Measurements from ENCODE around the gene TMEM132D. TPM values are rescaled to one million over a fixed set of nuclear protein-coding genes. Genes with fewer than 3 reads are reported as not detected.

The TMEM132D gene
- total RNA-seq, 1 donor from 2014 or later, result 1.1 TPM

DNA sequence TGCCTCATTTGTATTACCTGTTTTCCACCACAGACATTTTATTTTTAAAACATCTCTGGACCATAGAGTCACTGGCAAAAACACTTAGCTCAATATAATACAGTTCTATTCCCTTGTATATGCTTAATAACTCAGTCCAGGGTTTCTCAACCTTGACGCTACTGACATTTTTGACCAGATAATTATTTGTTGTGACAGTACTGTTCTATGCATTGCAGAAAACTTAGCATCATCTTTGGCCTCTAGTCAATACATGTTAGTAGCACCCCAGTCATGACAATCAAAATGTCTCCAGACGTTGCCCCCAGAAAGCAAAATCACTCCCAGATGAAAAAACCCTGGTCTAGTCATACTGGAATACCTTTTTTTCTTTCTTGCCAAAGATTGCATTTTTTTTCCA lies 174.7 kb downstream of the TMEM132D start:
- Histone ChIP-seq H3K4me2 (no peak overlapping the region), H2AFZ (replicated peaks) (no peak overlapping the region), H3F3A (ENCODE audit: low read depth) (no peaks in the 10 kb centered on the region), H3K9ac (no peak overlapping the region), H3K27me3 (no peaks in the 10 kb centered on the region), H3K4me3 (no peak overlapping the region), H3K36me3 (no peaks in the 10 kb centered on the region), H3K79me2 (ENCODE audit: low read depth) (no peaks in the 10 kb centered on the region), H3K27ac (no peak overlapping the region), H4K20me1 (ENCODE audit: low read depth) (no peaks in the 10 kb centered on the region), H3K4me1 (no peaks in the 10 kb centered on the region), H3K9me3 (ENCODE audit: low read depth) (no peaks in the 10 kb centered on the region)
- Mint-ChIP-seq H3K4me3 (no peak overlapping the region), H3K36me3 (peaks cover 11% of the 10 kb centered on the region), H3K27me3 (ENCODE audit: insufficient read depth, low read depth) (peaks cover 2% of the 10 kb centered on the region), H3K4me1 (no peaks in the 10 kb centered on the region), H3K27ac (no peak overlapping the region), H3K9me3 (peaks cover 11% of the 10 kb centered on the region)
- no peak for TF ChIP-seq EZH2 (IDR thresholded peaks at IDR 0.05)
- TF ChIP-seq EZH2phosphoT487 (IDR thresholded peaks at IDR 0.05), result no peak
- no peak for TF ChIP-seq CTCF (IDR thresholded peaks at IDR 0.05)
- DNase-seq (ENCODE audit: low spot score), result no peak

GRCh38 chr12:129727100-129727499 lies 176.7 kb downstream of the TMEM132D start:
- H3K36me3 ChIP-seq, result no peaks in the 10 kb centered on the region
- H3K4me3 ChIP-seq, result no peak overlapping the region
- no peaks in the 10 kb centered on the region for H3K4me1 ChIP-seq
- no peak overlapping the region for H2AFZ ChIP-seq (replicated peaks)
- no peaks in the 10 kb centered on the region for H3K27me3 ChIP-seq
- no peaks in the 10 kb centered on the region for H3K79me2 ChIP-seq (ENCODE audit: low read depth)
- peaks cover 4% of the 10 kb centered on the region for H3K27me3 Mint-ChIP-seq (ENCODE audit: insufficient read depth, low read depth)
- H3K9me3 Mint-ChIP-seq, result peaks cover 8% of the 10 kb centered on the region
- H3K9ac ChIP-seq, result no peak overlapping the region
- H3K4me1 Mint-ChIP-seq, result no peaks in the 10 kb centered on the region
- no peak for DNase-seq (ENCODE audit: low spot score)
- H3F3A ChIP-seq (ENCODE audit: low read depth), result no peaks in the 10 kb centered on the region
- no peak overlapping the region for H3K27ac ChIP-seq
- no peaks in the 10 kb centered on the region for H3K9me3 ChIP-seq (ENCODE audit: low read depth)
- no peak overlapping the region for H3K4me3 Mint-ChIP-seq
- no peak overlapping the region for H3K27ac Mint-ChIP-seq
- no peaks in the 10 kb centered on the region for H4K20me1 ChIP-seq (ENCODE audit: low read depth)
- peaks cover 6% of the 10 kb centered on the region for H3K36me3 Mint-ChIP-seq
- no peak overlapping the region for H3K4me2 ChIP-seq
- TF ChIP-seq EZH2 (IDR thresholded peaks at IDR 0.05), result no peak
- no peak for TF ChIP-seq CTCF (IDR thresholded peaks at IDR 0.05)
- TF ChIP-seq EZH2phosphoT487 (IDR thresholded peaks at IDR 0.05), result no peak

- H4K20me1 ChIP-seq (ENCODE audit: low read depth), result no peaks in the 10 kb centered on the region
- TF ChIP-seq EZH2phosphoT487 (IDR thresholded peaks at IDR 0.05) (no peak), CTCF (IDR thresholded peaks at IDR 0.05) (no peak), EZH2 (IDR thresholded peaks at IDR 0.05) (no peak)
- no peak overlapping the region for H3K27ac ChIP-seq
- H3K4me2 ChIP-seq, result no peak overlapping the region
- H3F3A ChIP-seq (ENCODE audit: low read depth), result no peaks in the 10 kb centered on the region
- Mint-ChIP-seq H3K27me3 (ENCODE audit: insufficient read depth, low read depth) (peaks cover 7% of the 10 kb centered on the region), H3K36me3 (peaks cover 1% of the 10 kb centered on the region), H3K4me3 (no peak overlapping the region), H3K27ac (no peak overlapping the region), H3K4me1 (no peaks in the 10 kb centered on the region), H3K9me3 (peaks cover 3% of the 10 kb centered on the region)
- H3K4me1 ChIP-seq, result no peaks in the 10 kb centered on the region
- H3K9ac ChIP-seq, result no peak overlapping the region
- no peaks in the 10 kb centered on the region for H3K27me3 ChIP-seq
- DNase-seq (ENCODE audit: low spot score), result no peak
- no peaks in the 10 kb centered on the region for H3K9me3 ChIP-seq (ENCODE audit: low read depth)
- no peaks in the 10 kb centered on the region for H3K79me2 ChIP-seq (ENCODE audit: low read depth)
- no peak overlapping the region for H3K4me3 ChIP-seq
- no peak overlapping the region for H2AFZ ChIP-seq (replicated peaks)
- no peaks in the 10 kb centered on the region for H3K36me3 ChIP-seq
Observed at GRCh38 chr12:129723260-129723659, 180.6 kb downstream of the TMEM132D start.
